Esophagus (tissue), 2 donors: ENCODE measurements around the gene PPAN. TPM values are rescaled to one million over a fixed set of nuclear protein-coding genes. Genes with fewer than 3 reads are reported as not detected.

Experiments
- H3K27ac ChIP-seq, 2 donors: one replicate each; pipeline ENCODE4 v1.5.1; 2013; ENCODE audit warnings: low read depth in 2 of 2, mild to moderate bottlenecking in 2 of 2, inconsistent platforms in 1 of 2, low read length in 1 of 2, moderate library complexity in 1 of 2
- H3K27me3 ChIP-seq, 2 donors: one replicate each; pipeline ENCODE4 v1.6.1; 2013; ENCODE audit warnings: low read length in 2 of 2, control low read depth in 1 of 2, mild to moderate bottlenecking in 1 of 2; ENCODE audit not compliant: insufficient read depth in 2 of 2, control insufficient read depth in 1 of 2
- H3K36me3 ChIP-seq, 2 donors: one replicate each; pipeline ENCODE4 v1.6.1; 2013; ENCODE audit warnings: low read length in 1 of 2; ENCODE audit not compliant: control insufficient read depth in 2 of 2, insufficient read depth in 2 of 2
- H3K4me1 ChIP-seq, 2 donors: one replicate each; pipeline ENCODE4 v1.6.1; 2013; ENCODE audit warnings: low read length in 1 of 2; ENCODE audit not compliant: control insufficient read depth in 2 of 2, insufficient read depth in 2 of 2
- H3K4me3 ChIP-seq, 2 donors: one replicate each; pipeline ENCODE4 v1.5.1; 2013; ENCODE audit warnings: low read length in 2 of 2, mild to moderate bottlenecking in 2 of 2, low read depth in 1 of 2, moderate library complexity in 1 of 2
- H3K9me3 ChIP-seq, 2 donors: one replicate each; pipeline ENCODE4 v1.6.1; 2013; ENCODE audit warnings: mild to moderate bottlenecking in 2 of 2, low read depth in 1 of 2, low read length in 1 of 2, moderate library complexity in 1 of 2; ENCODE audit not compliant: control insufficient read depth in 2 of 2, insufficient read depth in 1 of 2
- WGBS, 2 donors: extraction: QIAGEN DNeasy Blood & Tissue Kit; methylation state at CpG; one replicate each; pipeline ENCODE4 v1.1.7; 2013; 5-methylcytosine and 5-hydroxymethylcytosine counted together
- polyA plus RNA-seq, 2 donors: library from polyadenylated mRNA; stranded (reverse); fragments of 200-250 nt; gene quantifications; one replicate each; pipeline ENCODE4 v1.2.3, GENCODE V29; 2013
- donor health status: healthy with polysubstance abuse.
- donor health status: Bipolar disorder and iron deficiency.

Gene PPAN
- polyA plus RNA-seq, 2 donors: 41.6 to 64.7 TPM

GRCh38 chr19:10112037-10112761, 6.0 kb downstream of the PPAN start:
- H3K27ac ChIP-seq: peak overlapping the region; percentile 14 to 36
- peaks cover 0 to 3% of the 10 kb centered on the region in 2 donors for H3K9me3 ChIP-seq
- H3K4me3 ChIP-seq: no peak overlapping the region
- WGBS, 2 donors: 50 to 51% methylated on average over 23 of the region's 23 CpGs
- H3K27me3 ChIP-seq: no peaks in the 10 kb centered on the region
- peaks cover 21 to 69% of the 10 kb centered on the region in 2 donors for H3K36me3 ChIP-seq
- H3K4me1 ChIP-seq: peaks cover 0 to 16% of the 10 kb centered on the region in 2 donors

GRCh38 chr19:10112895-10113591, 6.9 kb downstream of the PPAN start:
- peaks cover 0 to 12% of the 10 kb centered on the region in 2 donors for H3K4me1 ChIP-seq
- H3K36me3 ChIP-seq: peaks cover 16 to 67% of the 10 kb centered on the region in 2 donors
- H3K27ac ChIP-seq: peak overlapping the region; percentile 6 to 13
- peaks cover 0 to 3% of the 10 kb centered on the region in 2 donors for H3K9me3 ChIP-seq
- no peak overlapping the region for H3K4me3 ChIP-seq
- WGBS, 2 donors: 18 to 20% methylated on average over 25 of the region's 25 CpGs
- H3K27me3 ChIP-seq: no peaks in the 10 kb centered on the region

GRCh38 chr19:10113592-10113963, 7.4 kb downstream of the PPAN start:
- H3K27ac ChIP-seq: no peak overlapping the region
- H3K4me3 ChIP-seq: no peak overlapping the region
- H3K27me3 ChIP-seq: no peaks in the 10 kb centered on the region
- peaks cover 0 to 3% of the 10 kb centered on the region in 2 donors for H3K9me3 ChIP-seq
- peaks cover 0 to 13% of the 10 kb centered on the region in 2 donors for H3K4me1 ChIP-seq
- WGBS, 2 donors: 63 to 67% methylated on average over 19 of the region's 19 CpGs
- peaks cover 13 to 63% of the 10 kb centered on the region in 2 donors for H3K36me3 ChIP-seq

- H3K36me3 ChIP-seq: peaks cover 13 to 62% of the 10 kb centered on the region in 2 donors
- H3K4me1 ChIP-seq: peaks cover 0 to 18% of the 10 kb centered on the region in 2 donors
- H3K27ac ChIP-seq: no peak overlapping the region
- WGBS, 2 donors: 74 to 86% methylated on average over 43 of the region's 43 CpGs
- H3K4me3 ChIP-seq: no peak overlapping the region
- peaks cover 0 to 3% of the 10 kb centered on the region in 2 donors for H3K9me3 ChIP-seq
- H3K27me3 ChIP-seq: no peaks in the 10 kb centered on the region
Observed at GRCh38 chr19:10113964-10114650, 7.9 kb downstream of the PPAN start.

GRCh38 chr19:10114651-10115391, 8.7 kb downstream of the PPAN start:
- 73 to 74% methylated on average over 26 of the region's 26 CpGs for WGBS, 2 donors
- Histone ChIP-seq H3K9me3 (peaks cover 0 to 3% of the 10 kb centered on the region in 2 donors), H3K36me3 (peaks cover 13 to 55% of the 10 kb centered on the region in 2 donors), H3K4me1 (peaks cover 0 to 19% of the 10 kb centered on the region in 2 donors), H3K4me3 (no peak overlapping the region), H3K27ac (no peak overlapping the region), H3K27me3 (no peaks in the 10 kb centered on the region)

- H3K27ac ChIP-seq: no peak overlapping the region
- 84 to 87% methylated on average over 41 to 45 of the region's 45 CpGs for WGBS, 2 donors
- H3K27me3 ChIP-seq: no peaks in the 10 kb centered on the region
- peaks cover 10 to 48% of the 10 kb centered on the region in 2 donors for H3K36me3 ChIP-seq
- peaks cover 0 to 3% of the 10 kb centered on the region in 2 donors for H3K9me3 ChIP-seq
- H3K4me3 ChIP-seq: no peak overlapping the region
- H3K4me1 ChIP-seq: peaks cover 0 to 19% of the 10 kb centered on the region in 2 donors
Observed at GRCh38 chr19:10115392-10116084, 9.4 kb downstream of the PPAN start.

GRCh38 chr19:10116085-10116865, 10.1 kb downstream of the PPAN start:
- Histone ChIP-seq H3K36me3 (peaks cover 10 to 41% of the 10 kb centered on the region in 2 donors), H3K4me1 (peaks cover 0 to 19% of the 10 kb centered on the region in 2 donors), H3K27ac (no peak overlapping the region), H3K4me3 (no peak overlapping the region), H3K27me3 (no peaks in the 10 kb centered on the region), H3K9me3 (peaks cover 0 to 3% of the 10 kb centered on the region in 2 donors)
- 83% methylated on average over 31 to 35 of the region's 35 CpGs for WGBS, 2 donors

- Histone ChIP-seq H3K27me3 (no peaks in the 10 kb centered on the region), H3K4me3 (no peak overlapping the region), H3K27ac (no peak overlapping the region), H3K4me1 (peaks cover 0 to 18% of the 10 kb centered on the region in 2 donors), H3K36me3 (peaks cover 10 to 38% of the 10 kb centered on the region in 2 donors), H3K9me3 (peaks cover 0 to 3% of the 10 kb centered on the region in 2 donors)
- WGBS, 2 donors: 89% methylated on average over 21 of the region's 21 CpGs
Observed at GRCh38 chr19:10116866-10117616, 10.9 kb downstream of the PPAN start.
